DOHH2 (cell line): ENCODE data around the gene DPH7.

Source experiments
- H3F3A ChIP-seq: fragments of 200-600 bp; sonication (generic), shearing (Covaris generic); 2 replicates; pipeline ENCODE4 v1.6.0; 2016; ENCODE audit warnings: antibody characterized with exemption, mild to moderate bottlenecking; ENCODE audit not compliant: control insufficient read depth, insufficient read depth
- H3K27ac ChIP-seq: fragments of 200-600 bp; sonication (generic); 2 replicates; pipeline ENCODE4 v1.5.1; 2014; ENCODE audit warnings: low read depth, mild to moderate bottlenecking, low read length, moderate library complexity
- H3K27me3 ChIP-seq: fragments of 200-600 bp; sonication (generic); 2 replicates; pipeline ENCODE4 v1.6.1; 2014; ENCODE audit warnings: mild to moderate bottlenecking, low read length, mixed read lengths; ENCODE audit not compliant: control insufficient read depth
- H3K36me3 ChIP-seq: fragments of 200-600 bp; sonication (generic); 2 replicates; pipeline ENCODE4 v1.6.1; 2014; ENCODE audit warnings: mild to moderate bottlenecking, low read length, moderate library complexity, mixed read lengths; ENCODE audit not compliant: control insufficient read depth
- H3K4me1 ChIP-seq: fragments of 200-600 bp; sonication (generic); 2 replicates; pipeline ENCODE4 v1.6.1; 2014; ENCODE audit warnings: mild to moderate bottlenecking, low read length, mixed read lengths; ENCODE audit not compliant: control insufficient read depth
- H3K4me2 ChIP-seq: fragments of 200-600 bp; sonication (generic); 2 replicates; pipeline ENCODE4 v1.6.0; 2014; ENCODE audit warnings: mild to moderate bottlenecking, low read length, moderate library complexity
- H3K4me3 ChIP-seq: fragments of 200-600 bp; sonication (generic); 2 replicates; pipeline ENCODE4 v1.5.1; 2014; ENCODE audit warnings: mild to moderate bottlenecking, low read length, mixed read lengths
- H3K79me2 ChIP-seq: fragments of 200-600 bp; sonication (generic); 2 replicates; pipeline ENCODE4 v1.6.1; 2014; ENCODE audit warnings: mild to moderate bottlenecking, low read length, mixed read lengths; ENCODE audit not compliant: control insufficient read depth
- H3K9me2 ChIP-seq: fragments of 200-600 bp; sonication (generic); replicated peaks from 2 replicates; pipeline ENCODE4 v1.6.1; 2014; ENCODE audit warnings: mild to moderate bottlenecking, low read length, mixed read lengths; ENCODE audit not compliant: control insufficient read depth
- H3K9me3 ChIP-seq: fragments of 200-600 bp; sonication (generic); 2 replicates; pipeline ENCODE4 v1.6.1; 2014; ENCODE audit warnings: antibody characterized with exemption, low read length, mixed read lengths; ENCODE audit not compliant: control insufficient read depth, insufficient read depth
- H4K20me1 ChIP-seq: fragments of 200-600 bp; sonication (generic); 2 replicates; pipeline ENCODE4 v1.6.0; 2014; ENCODE audit warnings: low read depth, mild to moderate bottlenecking, antibody characterized with exemption, low read length, moderate library complexity; ENCODE audit not compliant: control insufficient read depth, insufficient read depth
- EZH2phosphoT487 ChIP-seq: fragments of 200-600 bp; sonication (generic); IDR thresholded peaks from 2 replicates; pipeline ENCODE4 v1.6.1; 2017; ENCODE audit warnings: borderline replicate concordance, mild to moderate bottlenecking, antibody characterized with exemption, low read length, moderate library complexity, mixed read lengths
- TF ChIP-seq, protein P1 (sequence below): fragments of 200-600 bp; sonication (generic); IDR thresholded peaks from one replicate; pipeline ENCODE4 v1.5.1; 2014; ENCODE audit warnings: antibody characterized with exemption, mild to moderate bottlenecking, low read depth, low read length; ENCODE audit not compliant: poor library complexity, severe bottlenecking

The DPH7 gene

DNA sequence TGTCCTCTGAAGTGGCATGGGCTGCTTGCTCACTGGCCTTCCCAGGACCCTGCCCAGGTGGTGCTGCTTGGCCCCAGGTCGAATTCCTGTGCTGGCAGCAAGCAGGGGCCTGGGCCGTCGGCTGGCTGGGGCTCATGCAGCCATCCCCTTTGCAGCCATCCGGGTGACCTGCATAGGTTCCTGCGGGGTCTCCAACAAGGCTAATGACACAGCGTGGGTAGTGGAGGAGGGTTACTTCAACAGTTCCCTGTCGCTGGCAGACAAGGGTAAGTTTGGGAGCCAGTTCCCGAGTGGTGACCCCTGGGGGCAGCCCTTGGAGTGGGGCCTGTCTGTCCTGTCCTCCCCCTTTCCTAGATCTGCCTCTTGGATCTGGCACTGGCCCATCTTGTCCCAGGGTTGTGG is 34.0 kb upstream of the DPH7 start:
- Histone ChIP-seq H3K4me2 (no peak overlapping the region), H3K79me2 (peaks cover 37% of the 10 kb centered on the region), H3F3A (0 out of 2 replicates have a peak, but pooled peaks cover 2% of the 10 kb centered on the region), H3K9me2 (no peaks in the 10 kb centered on the region), H3K36me3 (peaks cover 42% of the 10 kb centered on the region), H3K27ac (no peak overlapping the region), H3K9me3 (no peaks in the 10 kb centered on the region), H3K4me1 (peaks cover 20% of the 10 kb centered on the region), H3K27me3 (no peaks in the 10 kb centered on the region), H3K4me3 (no peak overlapping the region), H4K20me1 (no peaks in the 10 kb centered on the region; the same call in 1 of the 2 replicates)
- no peak for TF ChIP-seq EZH2phosphoT487
- TF ChIP-seq, protein P1, sequence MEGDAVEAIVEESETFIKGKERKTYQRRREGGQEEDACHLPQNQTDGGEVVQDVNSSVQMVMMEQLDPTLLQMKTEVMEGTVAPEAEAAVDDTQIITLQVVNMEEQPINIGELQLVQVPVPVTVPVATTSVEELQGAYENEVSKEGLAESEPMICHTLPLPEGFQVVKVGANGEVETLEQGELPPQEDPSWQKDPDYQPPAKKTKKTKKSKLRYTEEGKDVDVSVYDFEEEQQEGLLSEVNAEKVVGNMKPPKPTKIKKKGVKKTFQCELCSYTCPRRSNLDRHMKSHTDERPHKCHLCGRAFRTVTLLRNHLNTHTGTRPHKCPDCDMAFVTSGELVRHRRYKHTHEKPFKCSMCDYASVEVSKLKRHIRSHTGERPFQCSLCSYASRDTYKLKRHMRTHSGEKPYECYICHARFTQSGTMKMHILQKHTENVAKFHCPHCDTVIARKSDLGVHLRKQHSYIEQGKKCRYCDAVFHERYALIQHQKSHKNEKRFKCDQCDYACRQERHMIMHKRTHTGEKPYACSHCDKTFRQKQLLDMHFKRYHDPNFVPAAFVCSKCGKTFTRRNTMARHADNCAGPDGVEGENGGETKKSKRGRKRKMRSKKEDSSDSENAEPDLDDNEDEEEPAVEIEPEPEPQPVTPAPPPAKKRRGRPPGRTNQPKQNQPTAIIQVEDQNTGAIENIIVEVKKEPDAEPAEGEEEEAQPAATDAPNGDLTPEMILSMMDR = no peak

DNA sequence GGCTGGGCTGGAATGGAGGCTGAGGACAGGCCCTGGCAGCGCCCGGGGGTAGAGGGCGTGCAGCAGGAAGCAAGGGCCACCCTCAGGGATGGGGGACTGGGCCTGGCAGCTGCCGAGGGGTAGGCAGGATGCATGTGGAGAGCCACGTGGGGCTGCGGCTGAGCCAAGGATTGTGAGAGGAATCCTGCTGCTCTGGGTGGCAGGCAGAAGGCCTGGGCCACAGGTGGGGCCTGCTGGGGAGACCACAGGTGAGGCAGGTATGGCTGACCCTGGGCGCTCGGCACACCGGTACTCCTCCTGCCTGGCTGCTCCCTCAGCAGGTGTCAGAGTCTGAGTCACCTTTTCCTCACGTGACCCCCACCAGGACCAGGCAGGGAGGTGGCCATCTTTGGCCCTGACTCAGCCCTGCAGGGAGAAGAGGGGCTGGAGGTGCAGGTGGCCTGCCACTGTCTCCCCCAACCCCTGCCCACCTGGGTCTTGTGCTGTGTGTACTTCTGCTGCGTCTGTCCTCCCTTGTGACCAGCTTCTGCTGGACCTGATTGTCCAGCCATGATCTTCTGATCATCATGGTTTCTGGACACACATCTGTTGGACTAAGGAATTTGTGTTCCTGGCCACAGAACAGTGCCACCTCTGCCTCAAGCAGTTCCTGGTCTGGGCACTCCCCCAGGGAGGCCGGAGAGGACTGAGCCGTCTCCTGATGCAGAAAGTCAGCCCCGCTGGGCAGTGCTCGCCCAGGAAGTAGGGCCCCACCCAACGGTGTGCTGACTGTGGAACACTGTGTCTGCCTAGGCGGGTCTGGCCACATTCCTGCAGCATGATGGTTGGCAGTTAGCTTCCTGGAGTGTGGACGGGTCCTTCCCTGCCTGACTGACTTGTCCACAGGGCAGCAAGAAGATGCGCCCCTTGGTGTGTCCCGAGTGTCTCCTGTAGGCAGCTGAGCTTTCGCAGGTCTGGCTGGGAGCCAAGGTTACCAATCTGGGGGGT is 33.2 kb upstream of the DPH7 start:
- Histone ChIP-seq H3K36me3 (peaks cover 36% of the 10 kb centered on the region), H3K79me2 (peaks cover 37% of the 10 kb centered on the region), H3F3A (0 out of 2 replicates have a peak, but pooled peaks cover 2% of the 10 kb centered on the region), H3K4me3 (no peak overlapping the region), H3K4me2 (no peak overlapping the region), H3K27me3 (no peaks in the 10 kb centered on the region), H3K4me1 (peaks cover 18% of the 10 kb centered on the region), H3K9me2 (no peaks in the 10 kb centered on the region), H3K9me3 (no peaks in the 10 kb centered on the region), H4K20me1 (peaks cover 7% of the 10 kb centered on the region), H3K27ac (no peak overlapping the region)
- no peak for TF ChIP-seq EZH2phosphoT487
- TF ChIP-seq, protein P1 = no peak

DNA sequence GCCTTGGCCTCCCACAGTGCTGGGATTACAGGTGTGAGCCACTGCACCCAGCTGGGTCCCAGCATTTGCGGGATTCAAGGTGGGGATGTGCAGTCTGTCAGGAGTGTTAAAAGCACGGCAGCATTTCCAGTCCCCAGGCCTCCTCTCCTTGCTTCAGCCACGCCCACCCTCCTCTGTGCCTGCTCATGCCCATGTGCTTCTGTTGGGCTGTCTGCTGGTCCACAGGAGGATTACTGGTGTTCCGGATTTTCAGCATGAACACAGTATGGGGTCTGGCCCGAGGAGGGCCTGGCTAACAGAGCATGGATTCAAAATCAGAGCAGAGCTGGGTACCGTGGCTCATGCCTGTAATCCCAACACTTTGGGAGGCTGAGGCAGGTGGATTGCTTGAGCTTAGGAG is 32.2 kb upstream of the DPH7 start:
- peaks cover 14% of the 10 kb centered on the region for H4K20me1 ChIP-seq
- H3K9me3 ChIP-seq = no peaks in the 10 kb centered on the region
- H3K36me3 ChIP-seq = peaks cover 28% of the 10 kb centered on the region
- H3K27me3 ChIP-seq = no peaks in the 10 kb centered on the region
- no peak overlapping the region for H3K27ac ChIP-seq
- H3K4me2 ChIP-seq = no peak overlapping the region
- peaks cover 19% of the 10 kb centered on the region for H3K4me1 ChIP-seq
- TF ChIP-seq, protein P1 = no peak
- no peak for TF ChIP-seq EZH2phosphoT487
- no peaks in the 10 kb centered on the region for H3F3A ChIP-seq
- H3K4me3 ChIP-seq = no peak overlapping the region
- no peaks in the 10 kb centered on the region for H3K9me2 ChIP-seq
- H3K79me2 ChIP-seq = peaks cover 37% of the 10 kb centered on the region
